HepG2 (cell line): ENCODE data around the gene METTL13. TPM values are rescaled to one million over a fixed set of nuclear protein-coding genes. Genes with fewer than 3 reads are reported as not detected.

Experiments used
- ATAC-seq: fragments of 200-7000 bp; cut with Tn5 transposase; 3 replicates; pipeline ENCODE4 v1.9.1; 2020; ENCODE audit warnings: mild to moderate bottlenecking, moderate library complexity
- BruUV-seq: library from RNA; stranded (reverse); fragments of 400-500 nt; replicated peaks from 2 replicates; lab custom pipeline; 2021; lab: Mats Ljungman, UMichigan
- CTCF ChIA-PET: fragments of 300-600 bp; formaldehyde crosslinking; extraction: SDS; loops from one replicate; lab custom pipeline; 2021; ENCODE audit warnings: low total read pairs, inconsistent platforms, low intra/inter-chr PET ratio; lab: Yijun Ruan, JAX
- POLR2A ChIA-PET: fragments of 350-600 bp; sonication (Branson Sonifier 250); formaldehyde crosslinking; loops from one replicate; lab custom pipeline; 2020; ENCODE audit warnings: antibody characterized with exemption, inconsistent platforms; lab: Yijun Ruan, JAX
- DNase-seq: peaks from one replicate; pipeline ENCODE4 v3.0.0-alpha.2; 2015; ENCODE audit warnings: low spot score
- FAIRE-seq: peaks from 3 replicates; lab custom pipeline; 2011; peaks lifted over from hg19 to GRCh38; lab: Jason Lieb, UNC
- H2AFZ ChIP-seq: one replicate; pipeline ENCODE4 v1.6.1; 2011; ENCODE audit warnings: low read length, inconsistent platforms
- H3K27ac ChIP-seq: fragments of 300-600 bp; 3 replicates; pipeline ENCODE4 v1.8.0; 2011; ENCODE audit warnings: mixed run types, mild to moderate bottlenecking, mixed read lengths, low read length, inconsistent platforms; ENCODE audit not compliant: insufficient read depth; ENCODE audit errors: extremely low read length
- H3K27me3 ChIP-seq, 2 experiments: fragments of 200-600 bp in 1 of 2; 2 replicates in 1 of 2; 3 replicates in 1 of 2; pipeline versions ENCODE4 v1.6.0 to v1.8.0; 2011; ENCODE audit warnings: low read length in 2 of 2, mild to moderate bottlenecking in 2 of 2, moderate library complexity in 2 of 2, inconsistent platforms in 1 of 2; ENCODE audit not compliant: insufficient read depth in 2 of 2, control insufficient read depth in 1 of 2
- H3K36me3 ChIP-seq, 2 experiments: fragments of 200-600 bp in 1 of 2; replicated peaks in 1 of 2; 2 replicates in 1 of 2; 3 replicates in 1 of 2; pipeline versions ENCODE4 v1.5.1 to v1.8.0; 2011; ENCODE audit warnings: low read length in 2 of 2, inconsistent platforms in 1 of 2; ENCODE audit not compliant: insufficient read depth in 2 of 2, control insufficient read depth in 1 of 2
- H3K4me1 ChIP-seq: 2 replicates; pipeline ENCODE4 v1.5.1; 2012; ENCODE audit warnings: low read length, inconsistent platforms; ENCODE audit not compliant: insufficient read depth
- H3K4me2 ChIP-seq: 2 replicates; pipeline ENCODE4 v1.6.0; 2011; ENCODE audit warnings: low read depth, low read length, inconsistent platforms
- H3K4me3 ChIP-seq, 3 experiments: fragments of 200-600 bp in 1 of 3; sonication (generic), shearing (Covaris generic) in 1 of 3; replicated peaks in 1 of 3; 2 replicates each; pipeline ENCODE4 v1.5.1; 2011 to 2016; ENCODE audit warnings: low read length in 3 of 3, inconsistent platforms in 2 of 3, low read depth in 2 of 3, mild to moderate bottlenecking in 2 of 3, control low read depth in 1 of 3, mixed read lengths in 1 of 3; ENCODE audit not compliant: insufficient read depth in 1 of 3
- H3K79me2 ChIP-seq: one replicate; pipeline ENCODE4 v1.6.1; 2011; ENCODE audit warnings: low read length, inconsistent platforms; ENCODE audit not compliant: insufficient read depth
- H3K9ac ChIP-seq: 2 replicates; pipeline ENCODE4 v1.6.0; 2011; ENCODE audit warnings: mild to moderate bottlenecking, low read depth, low read length, inconsistent platforms; ENCODE audit not compliant: insufficient read depth
- H3K9me3 ChIP-seq: 2 replicates; pipeline ENCODE4 v1.5.1; 2012; ENCODE audit warnings: mild to moderate bottlenecking, low read length
- H4K20me1 ChIP-seq: 2 replicates; pipeline ENCODE4 v1.6.0; 2011; ENCODE audit warnings: inconsistent platforms, mild to moderate bottlenecking, low read length, moderate library complexity; ENCODE audit not compliant: insufficient read depth
- CENPT ChIP-seq: sonication (generic); formaldehyde crosslinking; IDR thresholded peaks from 2 replicates; pipeline ENCODE4 v1.8.0; 2022; ENCODE audit warnings: low read depth, mild to moderate bottlenecking, moderate library complexity, missing genetic modification reagents
- DNMT3B ChIP-seq: conservative IDR thresholded peaks from 2 replicates; pipeline ENCODE4 v1.6.1; 2016; ENCODE audit warnings: missing biosample characterization, control low read depth
- ELF1 ChIP-seq: sonication (generic); formaldehyde crosslinking; IDR thresholded peaks from 2 replicates; pipeline ENCODE4 v1.4.0; 2020; ENCODE audit warnings: missing genetic modification reagents
- EZH2 ChIP-seq: conservative IDR thresholded peaks from 2 replicates; pipeline ENCODE4 v1.6.1; 2012; ENCODE audit warnings: mild to moderate bottlenecking, low read depth, low read length, moderate library complexity
- FOSL1 ChIP-seq: sonication (generic); formaldehyde crosslinking; IDR thresholded peaks from 2 replicates; pipeline ENCODE4 v1.9.0; 2021; ENCODE audit warnings: missing genetic modification reagents, borderline replicate concordance
- FOXA3 ChIP-seq: IDR thresholded peaks from 2 replicates; pipeline ENCODE4 v1.6.1; 2016; ENCODE audit warnings: missing genetic modification reagents, missing compliant biosample characterization
- FOXM1 ChIP-seq: sonication (generic); formaldehyde crosslinking; IDR thresholded peaks from 2 replicates; pipeline ENCODE4 v1.5.0; 2020; ENCODE audit warnings: missing genetic modification reagents
- GABPA ChIP-seq, 2 experiments: IDR thresholded peaks; 2 replicates each; pipeline ENCODE4 v1.6.1; 2011 to 2016; ENCODE audit warnings: low read depth in 2 of 2, low read length in 1 of 2, missing biosample characterization in 1 of 2, missing genetic modification characterization in 1 of 2
- KDM5A ChIP-seq: fragments of 200-600 bp; sonication (generic); IDR thresholded peaks from 2 replicates; pipeline ENCODE4 v1.7.0; 2018; ENCODE audit warnings: antibody characterized with exemption, mild to moderate bottlenecking, low read length, borderline replicate concordance
- KDM5B ChIP-seq: sonication (generic); formaldehyde crosslinking; IDR thresholded peaks from 2 replicates; pipeline ENCODE4 v1.4.0; 2020; ENCODE audit warnings: missing genetic modification reagents, mild to moderate bottlenecking, borderline replicate concordance
- NR3C1 ChIP-seq: sonication (generic); formaldehyde crosslinking; IDR thresholded peaks from 2 replicates; pipeline ENCODE4 v1.4.0; 2020; ENCODE audit warnings: missing genetic modification reagents
- ZC3H4 ChIP-seq: sonication (generic); formaldehyde crosslinking; IDR thresholded peaks from 2 replicates; pipeline ENCODE4 v1.4.0; 2020; ENCODE audit warnings: missing genetic modification reagents, borderline replicate concordance
- ZFP41 ChIP-seq: sonication (generic); formaldehyde crosslinking; IDR thresholded peaks from 2 replicates; pipeline ENCODE4 v1.4.0; 2020; ENCODE audit warnings: mild to moderate bottlenecking, missing genetic modification reagents, borderline replicate concordance
- ZMYM2 ChIP-seq: sonication (generic); formaldehyde crosslinking; IDR thresholded peaks from 2 replicates; pipeline ENCODE4 v1.8.0; 2022; ENCODE audit warnings: mild to moderate bottlenecking, missing genetic modification reagents
- ZNF121 ChIP-seq: sonication (generic); formaldehyde crosslinking; IDR thresholded peaks from 2 replicates; pipeline ENCODE4 v1.5.0; 2020; ENCODE audit warnings: mild to moderate bottlenecking, missing genetic modification reagents
- ZNF124 ChIP-seq: sonication (generic); formaldehyde crosslinking; IDR thresholded peaks from 2 replicates; pipeline ENCODE4 v1.4.0; 2020; ENCODE audit warnings: missing genetic modification reagents
- ZNF7 ChIP-seq: IDR thresholded peaks from 2 replicates; pipeline ENCODE4 v1.6.1; 2016; ENCODE audit warnings: missing biosample characterization, missing genetic modification reagents
- ZNF772 ChIP-seq: sonication (generic); formaldehyde crosslinking; IDR thresholded peaks from 2 replicates; pipeline ENCODE4 v1.5.0; 2020; ENCODE audit warnings: mild to moderate bottlenecking, missing genetic modification reagents
- ZNF777 ChIP-seq: sonication (generic); formaldehyde crosslinking; IDR thresholded peaks from 2 replicates; pipeline ENCODE4 v1.4.0; 2020; ENCODE audit warnings: missing genetic modification reagents
- WGBS: methylation state at CpG from one replicate; pipeline ENCODE4 v1.1.6; 2017; ENCODE audit warnings: low lambda C conversion rate; 5-methylcytosine and 5-hydroxymethylcytosine counted together
- in situ Hi-C: cut with HindIII; loops from 2 replicates; pipeline ENCODE4 v1.10.0; 2017; ENCODE audit warnings: low pct_unique_long_range_greater_than_20kb; ENCODE audit not compliant: extremely low pct_ligation_motif_present
- intact Hi-C: fragments of 100-400 bp; cut with micrococcal nuclease; formaldehyde crosslinking; loops from one replicate; pipeline ENCODE4 v1.10.0; 2022; ENCODE audit not compliant: unreplicated experiment
- polyA plus RNA-seq, 8 experiments: library from polyadenylated mRNA; depleted of rRNA in 3 of 8; stranded (reverse) in 7 of 8; unstranded in 1 of 8; fragments of >200 nt; fragmentation: Illumina TruSeq in 4 of 8; extraction: Trizol in 4 of 8; gene quantifications; 2 replicates each; pipeline versions ENCODE4 v1.2.1 to v1.2.3, GENCODE V29; 2011 to 2016; ENCODE audit warnings: low read depth in 4 of 8, missing spikeins in 1 of 8, mixed read lengths in 1 of 8; ENCODE audit not compliant: insufficient read depth in 1 of 8
- total RNA-seq, 5 experiments: library from RNA; depleted of rRNA; stranded (reverse); fragments of >200 nt; fragmentation: Illumina TruSeq; extraction: Trizol; gene quantifications; 2 replicates each; pipeline ENCODE4 v1.2.3, GENCODE V29; 2016; ENCODE audit warnings: low read depth in 1 of 5
- TF ChIP-seq, protein P1 (sequence below), 2 experiments: fragments of 450-650 bp in 1 of 2; sonication (generic) in 1 of 2; formaldehyde crosslinking; IDR thresholded peaks; 2 replicates each; pipeline versions ENCODE4 v1.5.0 to v1.8.0; 2020 to 2022; ENCODE audit warnings: mild to moderate bottlenecking in 1 of 2, missing genetic modification reagents in 1 of 2
- TF ChIP-seq, protein P2 (sequence below): sonication (generic); formaldehyde crosslinking; IDR thresholded peaks from 2 replicates; pipeline ENCODE4 v1.9.0; 2021; ENCODE audit warnings: missing genetic modification reagents, mild to moderate bottlenecking, borderline replicate concordance

METTL13 gene
- total and polyA plus RNA-seq, 2 of the 13 experiments (the other 11 are each of a cell fraction or from before 2014, with no cell fraction given) = 18.6 to 22.8 TPM

DNA sequence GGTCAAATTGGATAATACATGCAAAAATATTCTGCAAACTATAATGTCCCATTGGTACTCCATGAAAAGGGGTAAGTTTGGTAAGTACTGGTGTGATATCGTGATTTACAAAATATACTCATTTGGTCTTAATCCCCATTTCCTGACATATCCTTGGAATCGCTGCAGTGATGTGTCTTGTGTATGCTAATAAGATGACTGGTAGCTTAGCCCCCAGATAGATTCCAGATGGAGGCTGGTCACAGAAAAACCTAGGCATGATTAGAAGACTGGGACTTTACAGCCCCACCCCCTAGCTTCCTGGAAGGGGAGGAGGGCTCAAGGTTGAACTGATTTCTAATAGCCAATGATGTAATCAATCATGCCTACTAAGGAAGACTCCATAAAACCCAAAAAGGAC is 42.5 kb upstream of the METTL13 start:
- WGBS = 100% methylated on average over 2 of the region's 2 CpGs
- H3K4me1 ChIP-seq = peaks cover 22% of the 10 kb centered on the region
- in situ Hi-C loops = no loop called here
- H3K27ac ChIP-seq = no peak overlapping the region
- peaks cover 0 to 3% of the 10 kb centered on the region in 2 experiments; a peak in 1 of 5 replicates for H3K36me3 ChIP-seq
- no peaks in the 10 kb centered on the region for H3K27me3 ChIP-seq
- H3K4me2 ChIP-seq = no peak overlapping the region
- no peaks in the 10 kb centered on the region for H3K9me3 ChIP-seq
- intact Hi-C loops = no loop called here
- H2AFZ ChIP-seq = no peak overlapping the region
- no peak for ATAC-seq
- BruUV-seq = no TSS peak
- TF ChIP-seq ZNF777 (CRISPR knock-in tag) = no peak
- no peak for TF ChIP-seq ZC3H4
- TF ChIP-seq, protein P1, sequence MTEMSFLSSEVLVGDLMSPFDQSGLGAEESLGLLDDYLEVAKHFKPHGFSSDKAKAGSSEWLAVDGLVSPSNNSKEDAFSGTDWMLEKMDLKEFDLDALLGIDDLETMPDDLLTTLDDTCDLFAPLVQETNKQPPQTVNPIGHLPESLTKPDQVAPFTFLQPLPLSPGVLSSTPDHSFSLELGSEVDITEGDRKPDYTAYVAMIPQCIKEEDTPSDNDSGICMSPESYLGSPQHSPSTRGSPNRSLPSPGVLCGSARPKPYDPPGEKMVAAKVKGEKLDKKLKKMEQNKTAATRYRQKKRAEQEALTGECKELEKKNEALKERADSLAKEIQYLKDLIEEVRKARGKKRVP (CRISPR knock-in tag; IDR thresholded peaks at IDR 0.05) = no peak
- TF ChIP-seq ZNF124 (CRISPR knock-in tag) = no peak
- TF ChIP-seq KDM5B (CRISPR knock-in tag) = no peak
- no peak for TF ChIP-seq FOSL1 (CRISPR knock-in tag)
- TF ChIP-seq KDM5A = no peak
- TF ChIP-seq, all 625 proteins: peak for 0
- FAIRE-seq (no peak), DNase-seq (no peak)
- Histone ChIP-seq H4K20me1 (no peaks in the 10 kb centered on the region), H3K4me3 (no peak overlapping the region), H3K79me2 (no peaks in the 10 kb centered on the region), H3K9ac (no peak overlapping the region)
- CTCF ChIA-PET = no interaction called here
- POLR2A ChIA-PET = no interaction called here

DNA sequence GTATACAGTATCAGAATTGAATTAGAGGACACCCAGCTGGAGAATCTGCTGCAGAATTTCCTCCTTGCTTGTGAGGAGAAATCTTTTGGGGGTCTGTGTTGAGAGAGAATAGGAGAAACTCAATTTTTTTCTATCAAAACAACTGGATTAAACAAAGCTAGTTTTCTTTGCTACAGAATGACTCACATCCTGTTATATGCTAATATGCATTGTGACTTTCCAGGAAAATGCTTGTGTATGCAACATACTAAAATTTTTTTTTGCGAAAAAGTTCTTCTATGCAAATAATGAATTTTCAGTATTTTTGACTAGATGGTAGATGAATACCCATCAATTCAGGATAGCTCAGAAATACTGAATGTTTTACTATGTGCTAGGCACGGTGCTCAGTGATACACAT is 41.8 kb upstream of the METTL13 start:
- in situ Hi-C loops (no loop called here), intact Hi-C loops (no loop called here)
- no peak for DNase-seq
- CTCF ChIA-PET = no interaction called here
- no peak for ATAC-seq
- Histone ChIP-seq H3K4me2 (no peak overlapping the region), H3K9me3 (no peaks in the 10 kb centered on the region), H3K9ac (no peak overlapping the region), H3K4me1 (peaks cover 23% of the 10 kb centered on the region), H3K36me3 (peaks cover 0 to 3% of the 10 kb centered on the region in 2 experiments; a peak in 1 of 5 replicates), H4K20me1 (no peaks in the 10 kb centered on the region), H3K4me3 (no peak overlapping the region), H3K79me2 (no peaks in the 10 kb centered on the region), H2AFZ (no peak overlapping the region), H3K27ac (no peak overlapping the region), H3K27me3 (no peaks in the 10 kb centered on the region)
- no peak for FAIRE-seq
- 96% methylated on average over 2 of the region's 2 CpGs for WGBS
- no TSS peak for BruUV-seq
- POLR2A ChIA-PET = no interaction called here
- TF ChIP-seq ZMYM2 (CRISPR knock-in tag) (no peak), ZNF772 (no peak), ELF1 (no peak), ZFP41 (CRISPR knock-in tag) (no peak), EZH2 (no peak), FOXA3 (no peak), ZNF121 (CRISPR knock-in tag) (no peak), DNMT3B (no peak), FOXM1 (CRISPR knock-in tag) (no peak), NR3C1 (CRISPR knock-in tag) (no peak), GABPA (IDR thresholded peaks at IDR 0.05; ENCODE audit: low read depth, low read length) (no peak), GABPA (CRISPR knock-in tag; IDR thresholded peaks at IDR 0.05; ENCODE audit: low read depth) (no peak), CENPT (CRISPR knock-in tag) (no peak), ZNF7 (no peak)
- TF ChIP-seq, protein P2, sequence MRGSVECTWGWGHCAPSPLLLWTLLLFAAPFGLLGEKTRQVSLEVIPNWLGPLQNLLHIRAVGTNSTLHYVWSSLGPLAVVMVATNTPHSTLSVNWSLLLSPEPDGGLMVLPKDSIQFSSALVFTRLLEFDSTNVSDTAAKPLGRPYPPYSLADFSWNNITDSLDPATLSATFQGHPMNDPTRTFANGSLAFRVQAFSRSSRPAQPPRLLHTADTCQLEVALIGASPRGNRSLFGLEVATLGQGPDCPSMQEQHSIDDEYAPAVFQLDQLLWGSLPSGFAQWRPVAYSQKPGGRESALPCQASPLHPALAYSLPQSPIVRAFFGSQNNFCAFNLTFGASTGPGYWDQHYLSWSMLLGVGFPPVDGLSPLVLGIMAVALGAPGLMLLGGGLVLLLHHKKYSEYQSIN (CRISPR knock-in tag) = no peak
